HG03280 (cell line): ENCODE measurements around the gene USPL1.
A peak's percentile ranks its signal among the peaks of the same experiment; 100 is the strongest.
"Not testable (repeated sequence)": the region's sequence is repeated elsewhere in the genome, so short reads cannot be mapped to it uniquely, and the experiment has no call there.

Experiments used
- ATAC-seq: cut with Tn5 transposase; IDR thresholded peaks from one replicate; pipeline ENCODE4 v1.9.1; 2021; ENCODE audit warnings: mild to moderate bottlenecking, moderate library complexity; ENCODE audit not compliant: unreplicated experiment

Gene USPL1

GRCh38 chr13:30617315-30618185 lies at the start of gene USPL1:
USPL1 (plus strand) TSS chr13:30617920; CDS start chr13:30621141, 3,221 bp downstream.
- ATAC-seq = peak; percentile 87

DNA sequence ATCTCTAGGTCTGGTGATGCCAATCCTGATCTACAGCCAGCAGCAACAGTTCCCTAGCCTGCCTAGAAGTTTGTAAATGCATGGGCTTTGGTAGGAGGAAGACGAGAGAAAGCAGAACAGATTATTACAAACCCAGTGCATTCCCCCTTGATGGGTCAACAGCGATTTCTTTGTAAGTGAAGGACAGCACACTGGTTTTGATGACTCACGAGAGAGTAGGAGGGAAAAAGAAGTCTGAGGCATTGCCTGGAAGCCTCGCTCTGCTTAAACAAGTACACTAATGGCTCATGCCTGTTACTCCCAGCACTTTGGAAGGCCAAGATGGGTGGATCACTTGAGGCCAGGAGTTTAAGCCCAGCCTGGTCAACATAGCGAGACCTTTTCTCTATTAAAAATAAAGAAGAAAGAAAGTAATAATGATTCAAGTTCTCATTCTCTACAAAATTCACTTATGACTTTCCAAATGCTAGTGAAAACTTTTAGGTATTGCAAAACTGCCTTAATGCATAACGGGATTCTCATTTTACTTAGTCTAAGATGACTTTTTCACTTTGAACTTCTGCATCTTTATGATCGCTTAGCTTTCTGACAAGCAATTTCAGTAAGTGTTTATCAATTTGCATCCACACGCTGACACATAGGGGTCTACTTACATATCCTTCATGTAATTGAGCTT lies 47.7 kb upstream of the USPL1 start:
- no peak for ATAC-seq

DNA sequence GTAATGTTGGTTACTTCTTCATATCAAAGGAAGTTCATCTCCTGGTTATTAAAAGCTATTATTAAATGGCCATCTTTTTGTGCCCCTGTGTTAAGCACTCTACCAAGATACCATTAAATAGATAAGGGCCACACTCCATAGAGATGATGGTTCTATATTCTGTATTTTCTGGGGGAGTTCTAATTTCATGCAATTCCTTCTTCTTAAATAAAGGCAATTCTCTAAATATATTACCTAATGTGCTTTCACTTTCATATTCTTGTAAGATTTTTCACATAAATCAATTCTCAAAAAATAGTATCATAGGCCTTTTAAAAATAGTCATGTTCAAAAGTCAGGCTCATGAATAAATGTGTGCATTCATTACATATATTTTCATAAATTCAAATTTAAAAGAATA lies 47.0 kb upstream of the USPL1 start:
- ATAC-seq = no peak

GRCh38 chr13:30572859-30573275 lies 44.9 kb upstream of the USPL1 start:
- ATAC-seq = peak; percentile 72

GRCh38 chr13:30576528-30576927 lies 41.2 kb upstream of the USPL1 start:
- no peak for ATAC-seq

DNA sequence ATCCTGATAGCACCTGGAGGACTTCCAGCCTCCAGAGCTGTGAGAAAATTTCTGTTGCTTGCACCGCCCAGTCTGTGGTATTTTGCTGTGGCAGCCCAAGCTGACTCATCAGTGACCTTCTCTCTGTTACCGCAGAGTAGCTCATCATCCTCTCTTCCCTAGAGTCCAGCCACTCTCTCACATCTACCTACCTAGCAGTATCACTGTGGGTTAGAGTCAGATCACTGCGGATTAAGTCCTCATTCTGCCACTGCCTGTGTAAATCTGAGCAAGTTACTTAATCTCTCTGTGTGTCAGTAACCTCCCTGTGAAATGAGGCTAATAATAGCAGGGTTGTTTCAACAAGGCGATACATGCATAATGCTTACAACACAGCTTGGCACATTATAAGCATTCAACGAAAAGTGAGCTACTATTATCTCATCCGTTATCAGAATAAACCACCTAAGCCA lies 40.3 kb upstream of the USPL1 start:
- peak; percentile 59 for ATAC-seq

GRCh38 chr13:30580852-30581502 lies 36.7 kb upstream of the USPL1 start:
- no peak for ATAC-seq

- ATAC-seq = no peak
Measured at GRCh38 chr13:30581582-30581981, 36.1 kb upstream of the USPL1 start.

- ATAC-seq = no peak
Measured at GRCh38 chr13:30584051-30584731, 33.5 kb upstream of the USPL1 start.

- no peak for ATAC-seq
Measured at GRCh38 chr13:30585748-30586262, 31.9 kb upstream of the USPL1 start.

GRCh38 chr13:30587231-30587630 lies 30.5 kb upstream of the USPL1 start:
- ATAC-seq = no peak

- ATAC-seq = no peak
Measured at GRCh38 chr13:30587739-30588138, 30.0 kb upstream of the USPL1 start.

DNA sequence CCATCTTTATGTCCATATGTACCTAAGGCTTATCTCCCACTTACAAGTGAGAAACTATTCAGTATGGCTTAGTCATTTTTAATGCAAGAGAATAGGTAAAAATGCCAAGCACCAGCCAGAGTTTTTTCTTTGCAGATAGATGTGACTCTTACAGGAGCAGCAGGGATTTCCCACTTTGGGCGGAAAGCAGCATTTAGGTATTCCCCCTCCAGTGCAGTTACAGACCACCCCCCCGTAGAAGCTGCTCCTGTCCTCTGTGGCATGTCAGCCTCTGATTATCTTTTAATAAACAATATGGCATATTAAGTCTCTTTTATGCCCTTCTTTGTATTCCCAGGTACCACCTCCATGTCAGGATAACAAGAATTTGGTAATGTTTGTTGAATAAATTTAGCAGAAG lies 24.7 kb upstream of the USPL1 start:
- no peak for ATAC-seq

GRCh38 chr13:30600496-30600895 lies 17.2 kb upstream of the USPL1 start:
- no peak for ATAC-seq

DNA sequence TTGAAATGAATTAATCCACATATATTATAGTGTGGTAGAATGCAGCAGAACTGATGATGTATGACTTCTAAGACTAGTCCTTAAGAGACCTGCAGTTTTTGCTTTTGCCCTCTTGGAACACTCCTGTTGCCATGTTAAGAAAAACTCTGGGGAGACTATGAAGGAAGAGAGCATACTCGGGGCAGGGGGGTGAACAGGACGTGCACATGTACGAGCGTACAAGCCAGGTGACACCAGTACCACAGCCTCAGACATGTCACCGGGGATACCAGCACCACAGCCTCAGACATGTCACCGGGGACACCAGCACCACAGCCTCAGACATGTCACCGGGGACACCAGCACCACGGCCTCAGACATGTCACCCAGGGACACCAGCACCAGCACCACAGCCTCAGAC lies 15.9 kb upstream of the USPL1 start:
- no peak for ATAC-seq

- no peak for ATAC-seq
Measured at GRCh38 chr13:30605052-30605451, 12.7 kb upstream of the USPL1 start.

- not testable (repeated sequence) for ATAC-seq
Measured at GRCh38 chr13:30607186-30607585, 10.5 kb upstream of the USPL1 start.

DNA sequence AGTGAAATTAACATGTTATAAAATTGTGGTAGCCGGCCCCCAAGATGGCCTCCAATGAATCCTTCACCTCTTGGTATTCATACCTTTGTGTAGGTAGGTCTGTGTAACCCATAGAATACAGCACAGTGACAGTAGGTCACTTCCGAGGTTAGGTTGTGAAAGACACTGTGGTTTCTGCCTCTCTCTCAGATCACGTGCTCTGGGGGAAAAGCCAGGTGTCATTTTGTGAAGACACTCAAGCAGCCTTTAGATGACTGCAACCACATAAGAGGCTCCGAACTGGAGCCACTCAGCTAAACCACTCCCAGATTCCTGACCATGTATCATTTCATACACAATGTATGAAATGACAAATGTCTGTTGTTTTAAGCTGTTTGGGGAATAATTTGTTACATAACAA lies 9.8 kb upstream of the USPL1 start:
- peak; percentile 98 for ATAC-seq

DNA sequence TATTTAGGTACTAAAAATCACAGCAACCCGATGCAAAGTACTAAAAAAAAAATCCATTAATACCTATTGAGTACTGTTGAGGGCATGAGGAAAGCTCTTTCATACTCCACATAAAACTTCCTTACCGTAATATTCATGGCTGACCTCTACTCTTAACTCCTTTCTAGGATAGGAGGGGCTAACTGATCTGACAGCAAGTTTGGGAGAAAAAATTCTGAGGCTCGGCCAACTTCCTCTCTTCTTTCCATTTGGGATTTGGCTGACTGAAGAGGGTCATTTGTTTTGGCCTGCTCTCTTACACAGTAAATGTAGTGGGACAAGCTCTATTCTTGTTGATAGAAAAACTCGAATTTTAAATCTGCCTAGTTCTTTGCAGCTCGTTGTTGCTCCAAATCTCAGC lies 9.4 kb upstream of the USPL1 start:
- ATAC-seq = no peak

DNA sequence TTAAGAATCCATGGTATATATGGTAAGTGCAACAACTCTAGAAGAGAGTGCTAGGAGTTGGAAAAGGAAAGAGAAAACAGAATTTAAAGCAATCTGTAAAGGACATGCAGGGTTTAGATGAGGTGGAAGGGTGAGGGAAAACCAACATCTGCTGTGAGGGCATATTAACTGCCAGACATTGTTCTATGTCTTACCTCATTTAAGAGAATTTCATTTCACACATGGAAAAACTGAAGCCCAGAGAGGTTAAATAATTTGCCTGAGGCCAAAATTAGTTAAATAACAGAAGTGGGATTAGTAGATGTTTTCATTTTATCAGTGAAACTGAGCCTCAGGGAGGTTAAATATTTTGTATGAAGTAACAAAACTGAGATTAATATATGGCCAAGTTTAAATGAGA lies 7.4 kb upstream of the USPL1 start:
- ATAC-seq = no peak

DNA sequence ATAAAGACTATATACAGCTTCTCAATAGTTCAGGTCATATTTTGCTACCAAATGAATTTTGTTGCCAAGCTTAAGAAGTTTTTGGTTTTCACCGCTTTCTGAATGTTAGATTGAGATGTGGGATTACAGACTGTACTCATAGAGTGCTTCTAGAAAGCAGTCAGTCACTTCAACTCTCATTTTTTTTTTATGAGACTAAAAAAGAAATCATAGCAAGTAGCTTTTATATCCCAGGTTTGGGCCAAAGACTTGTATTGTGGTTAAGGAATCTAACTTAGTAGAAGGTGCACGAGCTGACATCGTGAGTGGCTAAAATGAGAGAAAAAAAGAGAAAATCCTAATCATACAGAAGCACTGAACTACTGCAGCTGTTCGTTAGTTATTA lies 2.2 kb upstream of the USPL1 start:
- no peak for ATAC-seq
